Hepatocyte (in vitro differentiated cells): ENCODE measurements around the gene GORASP1.

Experiments
- EZH2 ChIP-seq: fragments of 200-600 bp; sonication (generic); IDR thresholded peaks from 2 replicates; pipeline ENCODE4 v1.6.1; 2016; ENCODE audit warnings: antibody characterized with exemption, mild to moderate bottlenecking, borderline replicate concordance
- EZH2phosphoT487 ChIP-seq: fragments of 200-600 bp; sonication (generic); IDR thresholded peaks from one replicate; pipeline ENCODE4 v1.6.1; 2018; ENCODE audit warnings: antibody characterized with exemption, mild to moderate bottlenecking, low read depth, moderate library complexity; ENCODE audit not compliant: unreplicated experiment, severe bottlenecking
- TF ChIP-seq, protein P1 (sequence below): fragments of 200-600 bp; sonication (generic); IDR thresholded peaks from 2 replicates; pipeline ENCODE4 v1.5.1; 2016; ENCODE audit warnings: antibody characterized with exemption, mild to moderate bottlenecking; ENCODE audit not compliant: poor library complexity

DNA sequence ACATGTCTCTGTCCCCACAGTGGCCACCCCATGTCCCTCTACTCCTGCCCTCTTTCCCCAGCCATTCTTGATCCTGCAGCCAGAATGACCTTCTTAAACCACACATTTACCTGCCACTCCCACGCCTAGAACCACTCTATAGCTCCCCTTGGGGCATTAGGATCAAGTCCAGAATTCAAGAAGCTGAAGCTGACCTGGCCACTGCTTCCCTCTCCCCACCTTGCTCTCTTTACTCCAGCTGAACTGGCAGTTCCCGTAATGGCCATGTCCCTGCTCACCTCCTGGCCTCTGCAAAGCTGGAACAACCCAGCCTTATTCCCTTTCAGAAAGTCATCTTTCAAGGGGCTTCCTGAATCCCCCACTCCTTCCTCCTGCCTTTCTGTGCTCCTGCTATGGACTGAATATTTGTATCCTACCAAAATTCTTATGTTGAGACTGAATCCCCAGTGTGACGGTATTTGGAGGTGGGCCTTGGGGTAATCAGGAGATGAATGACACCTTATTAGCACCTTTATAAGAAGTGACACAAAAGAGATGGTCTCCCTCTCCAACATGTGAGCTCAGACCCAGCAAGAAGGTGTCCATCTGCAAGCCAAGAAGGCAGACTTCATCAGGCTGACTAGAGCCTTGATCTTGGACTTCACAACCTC is 42.2 kb upstream of the GORASP1 start:
- no peak for TF ChIP-seq EZH2
- TF ChIP-seq, protein P1, sequence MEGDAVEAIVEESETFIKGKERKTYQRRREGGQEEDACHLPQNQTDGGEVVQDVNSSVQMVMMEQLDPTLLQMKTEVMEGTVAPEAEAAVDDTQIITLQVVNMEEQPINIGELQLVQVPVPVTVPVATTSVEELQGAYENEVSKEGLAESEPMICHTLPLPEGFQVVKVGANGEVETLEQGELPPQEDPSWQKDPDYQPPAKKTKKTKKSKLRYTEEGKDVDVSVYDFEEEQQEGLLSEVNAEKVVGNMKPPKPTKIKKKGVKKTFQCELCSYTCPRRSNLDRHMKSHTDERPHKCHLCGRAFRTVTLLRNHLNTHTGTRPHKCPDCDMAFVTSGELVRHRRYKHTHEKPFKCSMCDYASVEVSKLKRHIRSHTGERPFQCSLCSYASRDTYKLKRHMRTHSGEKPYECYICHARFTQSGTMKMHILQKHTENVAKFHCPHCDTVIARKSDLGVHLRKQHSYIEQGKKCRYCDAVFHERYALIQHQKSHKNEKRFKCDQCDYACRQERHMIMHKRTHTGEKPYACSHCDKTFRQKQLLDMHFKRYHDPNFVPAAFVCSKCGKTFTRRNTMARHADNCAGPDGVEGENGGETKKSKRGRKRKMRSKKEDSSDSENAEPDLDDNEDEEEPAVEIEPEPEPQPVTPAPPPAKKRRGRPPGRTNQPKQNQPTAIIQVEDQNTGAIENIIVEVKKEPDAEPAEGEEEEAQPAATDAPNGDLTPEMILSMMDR = no peak
- no peak for TF ChIP-seq EZH2phosphoT487
